Myometrial cell (primary cell): Measurements from ENCODE around the gene MFSD2B. TPM values are rescaled to one million over a fixed set of nuclear protein-coding genes. Genes with fewer than 3 reads are reported as not detected.

Experiments used
- total RNA-seq: library from RNA; depleted of rRNA; stranded (reverse); fragments of >200 nt; gene quantifications from 2 replicates; pipeline ENCODE4 v1.2.3, GENCODE V29; 2015

MFSD2B gene, protein sequence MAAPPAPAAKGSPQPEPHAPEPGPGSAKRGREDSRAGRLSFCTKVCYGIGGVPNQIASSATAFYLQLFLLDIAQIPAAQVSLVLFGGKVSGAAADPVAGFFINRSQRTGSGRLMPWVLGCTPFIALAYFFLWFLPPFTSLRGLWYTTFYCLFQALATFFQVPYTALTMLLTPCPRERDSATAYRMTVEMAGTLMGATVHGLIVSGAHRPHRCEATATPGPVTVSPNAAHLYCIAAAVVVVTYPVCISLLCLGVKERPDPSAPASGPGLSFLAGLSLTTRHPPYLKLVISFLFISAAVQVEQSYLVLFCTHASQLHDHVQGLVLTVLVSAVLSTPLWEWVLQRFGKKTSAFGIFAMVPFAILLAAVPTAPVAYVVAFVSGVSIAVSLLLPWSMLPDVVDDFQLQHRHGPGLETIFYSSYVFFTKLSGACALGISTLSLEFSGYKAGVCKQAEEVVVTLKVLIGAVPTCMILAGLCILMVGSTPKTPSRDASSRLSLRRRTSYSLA
- total RNA-seq = under 0.01 and 0.53 TPM in 2 replicates

DNA sequence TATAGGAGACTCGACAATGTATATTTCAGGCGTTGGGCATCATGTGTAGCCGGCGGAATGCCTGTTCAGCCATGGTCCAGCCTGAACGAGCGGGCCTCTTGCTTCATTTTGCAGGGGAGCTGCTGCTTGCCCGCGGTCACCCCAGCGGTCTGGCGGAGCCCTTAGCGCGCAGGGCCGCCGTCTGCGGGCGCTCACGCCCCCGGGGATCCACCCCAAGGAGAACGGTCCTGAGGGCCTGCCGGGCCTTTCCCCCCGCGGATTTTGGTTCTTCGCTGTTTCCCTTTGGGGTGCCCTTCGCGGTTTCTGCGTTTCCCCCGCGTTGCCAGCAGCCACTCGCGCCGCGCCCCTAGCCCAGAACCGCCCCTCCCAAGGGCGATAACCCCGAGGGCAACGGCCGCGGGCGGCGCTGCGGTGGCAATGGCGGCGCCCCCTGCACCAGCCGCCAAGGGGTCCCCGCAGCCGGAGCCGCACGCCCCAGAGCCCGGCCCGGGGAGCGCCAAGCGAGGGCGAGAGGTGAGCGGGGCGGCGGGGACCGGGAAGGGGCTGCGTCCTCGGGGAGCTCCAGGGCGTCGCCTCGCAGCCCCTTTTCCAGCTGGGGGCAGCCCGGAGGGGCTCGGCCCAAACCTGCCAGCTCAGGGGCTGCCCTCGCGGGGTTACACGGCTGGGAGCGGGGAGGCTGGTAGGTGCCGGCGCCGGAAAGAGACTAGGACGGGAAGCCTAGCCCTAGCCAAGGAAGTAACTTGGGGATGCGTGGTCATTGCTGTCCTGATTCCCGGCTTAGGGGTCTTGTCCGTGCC is at the start of gene MFSD2B:
MFSD2B (plus strand) TSS at position 406 of the 797 bp plus-strand sequence; CDS start at position 418, 12 bp downstream.

DNA sequence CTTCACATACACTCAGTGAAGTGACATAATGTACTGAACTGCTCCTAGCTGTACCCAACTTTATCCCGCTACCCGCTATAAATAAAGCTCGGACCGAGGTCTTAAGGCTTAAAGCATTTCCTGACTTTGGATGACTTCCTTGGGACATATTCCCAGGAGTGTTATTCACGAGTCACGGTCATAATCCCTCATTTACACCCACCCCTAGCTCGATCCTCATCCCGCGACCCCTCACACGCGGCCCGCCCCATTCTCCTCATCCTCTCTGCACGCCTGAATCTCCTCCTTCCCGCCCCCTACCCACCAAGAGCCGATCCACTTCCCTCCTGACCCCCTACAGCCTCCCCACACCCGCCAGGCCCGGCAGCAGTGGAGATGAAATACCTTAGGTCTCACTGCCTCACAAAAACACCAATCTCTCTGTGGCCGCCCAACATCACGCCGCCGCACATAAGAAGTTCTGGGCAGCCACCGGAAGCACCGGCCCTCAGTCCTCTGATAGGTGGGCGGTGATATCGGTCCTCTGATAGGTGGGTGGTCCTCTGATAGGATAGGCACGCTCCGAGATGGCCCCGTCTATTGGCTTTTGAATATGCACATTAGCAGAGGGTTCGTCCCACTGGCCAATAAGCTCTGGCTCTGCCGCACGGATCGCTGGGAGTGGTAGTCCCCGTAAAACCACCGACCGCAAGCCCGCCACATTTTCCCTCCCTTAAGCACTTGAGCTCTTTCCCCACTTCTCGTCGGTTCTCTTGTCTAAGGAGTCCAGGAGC is 37.2 kb downstream of the MFSD2B start, which contains the start of gene WDCP:
WDCP (minus strand) TSS at position 462 of the 773 bp plus-strand sequence. CDS start 7,897 bp downstream, outside the sequence.

DNA sequence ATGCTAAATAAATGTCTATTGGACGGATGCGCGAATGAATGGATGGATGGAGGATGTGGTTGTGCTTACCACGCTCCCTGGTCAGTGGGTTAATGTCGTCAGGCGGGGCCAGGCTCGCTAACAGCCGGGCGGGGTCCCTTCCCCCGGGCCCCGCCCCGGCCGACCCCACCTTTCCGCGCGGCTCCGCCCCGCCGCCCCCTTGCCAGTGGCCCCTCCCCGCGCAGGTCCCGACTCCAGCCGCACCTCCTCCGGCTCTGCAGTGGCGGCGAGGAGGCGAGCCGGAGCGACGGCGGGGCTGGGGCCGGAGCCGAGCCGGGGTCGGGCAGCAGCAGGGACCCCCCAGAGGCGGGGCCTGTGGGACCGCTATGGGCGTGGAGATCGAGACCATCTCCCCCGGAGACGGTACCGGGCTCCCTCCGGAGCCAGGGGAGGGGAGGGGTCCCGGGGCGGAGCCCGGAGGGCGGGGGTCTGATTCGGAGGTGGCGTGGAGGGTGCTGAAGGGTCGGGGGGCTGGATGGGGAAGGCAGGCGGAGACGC is 39.7 kb downstream of the MFSD2B start, which contains the start of gene FKBP1B:
FKBP1B (plus strand) TSS at position 257 of the 537 bp plus-strand sequence; CDS start at position 366, 109 bp downstream.

Other genes starting within 250 kb of the MFSD2B start
- 2.0 and 2.8 TPM in 2 replicates for gene ATAD2B, start 83.0 kb upstream of the MFSD2B start, total RNA-seq
- 13.5 and 13.8 TPM in 2 replicates for gene UBXN2A, start 69.6 kb upstream of the MFSD2B start, total RNA-seq
- 10.1 and 11.7 TPM in 2 replicates for gene WDCP, start 37.3 kb downstream of the MFSD2B start, total RNA-seq
- gene FKBP1B, start 39.7 kb downstream of the MFSD2B start, total RNA-seq = 8.4 and 11.5 TPM in 2 replicates
- gene SF3B6, start 66.2 kb downstream of the MFSD2B start, total RNA-seq = 155 and 179 TPM in 2 replicates
- gene TP53I3, start 74.7 kb downstream of the MFSD2B start, total RNA-seq = 75.9 and 96.6 TPM in 2 replicates
- gene PFN4, start 113.2 kb downstream of the MFSD2B start, total RNA-seq = 1.1 and 2.0 TPM in 2 replicates
- 3.7 and 11.3 TPM in 2 replicates for gene FAM228B, start 113.4 kb downstream of the MFSD2B start, total RNA-seq
- under 0.01 TPM in 1 of 2 replicates, not detected in the other for gene FAM228A, start 165.0 kb downstream of the MFSD2B start, total RNA-seq